ENCODE results near the gene EHHADH.

DNA sequence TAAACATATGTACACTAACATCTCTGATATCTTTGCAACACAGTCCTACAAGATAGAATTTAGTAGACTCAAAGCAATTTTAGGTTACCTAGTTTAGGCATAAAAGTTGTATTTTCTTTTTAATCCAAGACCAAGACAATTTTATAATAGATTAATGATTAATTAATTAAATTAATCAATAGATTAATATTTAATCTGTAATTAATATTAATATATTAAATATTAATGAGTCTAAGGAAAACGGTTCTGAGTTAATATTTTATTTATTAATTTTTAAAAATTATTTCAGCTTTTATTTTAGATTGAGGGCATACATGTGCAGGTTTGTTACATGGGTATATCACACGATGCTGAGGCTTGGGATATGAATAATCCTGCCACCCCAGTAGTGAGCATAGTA, 49.0 kb downstream of the EHHADH start:
- TF ChIP-seq, protein P1, sequence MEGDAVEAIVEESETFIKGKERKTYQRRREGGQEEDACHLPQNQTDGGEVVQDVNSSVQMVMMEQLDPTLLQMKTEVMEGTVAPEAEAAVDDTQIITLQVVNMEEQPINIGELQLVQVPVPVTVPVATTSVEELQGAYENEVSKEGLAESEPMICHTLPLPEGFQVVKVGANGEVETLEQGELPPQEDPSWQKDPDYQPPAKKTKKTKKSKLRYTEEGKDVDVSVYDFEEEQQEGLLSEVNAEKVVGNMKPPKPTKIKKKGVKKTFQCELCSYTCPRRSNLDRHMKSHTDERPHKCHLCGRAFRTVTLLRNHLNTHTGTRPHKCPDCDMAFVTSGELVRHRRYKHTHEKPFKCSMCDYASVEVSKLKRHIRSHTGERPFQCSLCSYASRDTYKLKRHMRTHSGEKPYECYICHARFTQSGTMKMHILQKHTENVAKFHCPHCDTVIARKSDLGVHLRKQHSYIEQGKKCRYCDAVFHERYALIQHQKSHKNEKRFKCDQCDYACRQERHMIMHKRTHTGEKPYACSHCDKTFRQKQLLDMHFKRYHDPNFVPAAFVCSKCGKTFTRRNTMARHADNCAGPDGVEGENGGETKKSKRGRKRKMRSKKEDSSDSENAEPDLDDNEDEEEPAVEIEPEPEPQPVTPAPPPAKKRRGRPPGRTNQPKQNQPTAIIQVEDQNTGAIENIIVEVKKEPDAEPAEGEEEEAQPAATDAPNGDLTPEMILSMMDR (IDR thresholded peaks at IDR 0.05; ENCODE audit: insufficient read depth, low read depth, low read length): no peak
- no peak for TF ChIP-seq EZH2 (IDR thresholded peaks at IDR 0.05; ENCODE audit: insufficient read depth, low read length)

Data from astrocyte (in vitro differentiated cells and primary cell).